Measurements from ENCODE around the gene RAB23.

Gene RAB23

GRCh38 chr6:57138026-57138425 lies 84.1 kb downstream of the RAB23 start:
- no peak for DNase-seq (ENCODE audit: extremely low read depth in 1 of 2, low read depth in 1 of 2)

- DNase-seq (ENCODE audit: extremely low read depth in 1 of 2, low read depth in 1 of 2): no peak
These were observed 84.8 kb downstream of the RAB23 start for GRCh38 chr6:57137350-57137749.
